GM12878 (cell line): ENCODE results near the gene HACD3. TPM values are rescaled to one million over a fixed set of nuclear protein-coding genes. Genes with fewer than 3 reads are reported as not detected.

Source experiments
- ASH2L ChIP-seq: fragments of 300-600, 200-600 bp; sonication (generic); IDR thresholded peaks from 2 replicates; pipeline ENCODE4 v1.6.1; 2017; ENCODE audit warnings: low read depth, mild to moderate bottlenecking, borderline replicate concordance
- CBFB ChIP-seq: IDR thresholded peaks from 2 replicates; pipeline ENCODE4 v1.6.1; 2016; ENCODE audit warnings: antibody characterized with exemption, low read depth
- ESRRA ChIP-seq: IDR thresholded peaks from 2 replicates; pipeline ENCODE4 v1.6.1; 2012; ENCODE audit warnings: mild to moderate bottlenecking, low read length, improper control_type of control experiment
- GABPA ChIP-seq: IDR thresholded peaks from 2 replicates; pipeline ENCODE4 v1.6.1; 2014; ENCODE audit warnings: antibody characterized with exemption, low read depth, mild to moderate bottlenecking, inconsistent platforms
- NFYB ChIP-seq: IDR thresholded peaks from 2 replicates; pipeline ENCODE4 v1.6.1; 2011; ENCODE audit warnings: low read depth, mild to moderate bottlenecking, low read length, improper control_type of control experiment, moderate library complexity; ENCODE audit not compliant: insufficient read depth
- NR2C2 ChIP-seq: IDR thresholded peaks from 2 replicates; pipeline ENCODE4 v1.6.1; 2011; ENCODE audit warnings: borderline replicate concordance, low read depth; ENCODE audit not compliant: control insufficient read depth, insufficient read length
- PAX8 ChIP-seq: fragments of 450-650 bp; IDR thresholded peaks from 2 replicates; pipeline ENCODE4 v1.6.1; 2017; ENCODE audit warnings: mild to moderate bottlenecking, moderate library complexity
- PML ChIP-seq: IDR thresholded peaks from 2 replicates; pipeline ENCODE4 v1.6.1; 2012; ENCODE audit warnings: low read length, inconsistent platforms
- POU2F2 ChIP-seq: IDR thresholded peaks from 3 replicates; pipeline ENCODE4 v1.6.1; 2011; ENCODE audit warnings: low read depth, mild to moderate bottlenecking, low read length, borderline replicate concordance
- SIX5 ChIP-seq: IDR thresholded peaks from 2 replicates; pipeline ENCODE4 v1.6.1; 2011; ENCODE audit warnings: mild to moderate bottlenecking, low read depth, low read length, moderate library complexity; ENCODE audit not compliant: severe bottlenecking
- SMAD5 ChIP-seq: IDR thresholded peaks from 2 replicates; pipeline ENCODE4 v1.6.1; 2016; ENCODE audit warnings: antibody characterized with exemption, low read depth
- SMC3 ChIP-seq: IDR thresholded peaks from 2 replicates; pipeline ENCODE4 v1.6.1; 2011; ENCODE audit warnings: low read length, improper control_type of control experiment, borderline replicate concordance
- YY1 ChIP-seq: IDR thresholded peaks from 2 replicates; pipeline ENCODE4 v1.6.1; 2011; ENCODE audit warnings: low read depth, mild to moderate bottlenecking, low read length
- polyA plus RNA-seq, 11 experiments: library from polyadenylated mRNA; depleted of rRNA in 4 of 11; unstranded in 6 of 11; stranded (reverse) in 5 of 11; fragments of >200 nt; fragmentation: Nextera tagmentation in 4 of 11; fragmentation: Illumina TruSeq in 1 of 11; extraction: Ambion mirVana in 4 of 11; extraction: Trizol in 1 of 11; gene quantifications; 1 replicate in 1 of 11; 2 replicates in 10 of 11; pipeline versions ENCODE4 v1.2.1 to v1.2.3, GENCODE V29; 2011 to 2016; ENCODE audit warnings: inconsistent platforms in 2 of 11, missing spikeins in 2 of 11, low read depth in 1 of 11
- total RNA-seq, 4 experiments: library from RNA; depleted of rRNA in 3 of 4; stranded (reverse); fragments of >200 nt in 3 of 4; fragmentation: Illumina TruSeq in 1 of 4; extraction: Trizol in 1 of 4; gene quantifications; 2 replicates each; pipeline versions ENCODE4 v1.2.1 to v1.2.3, GENCODE V29; 2013 to 2021
- TF ChIP-seq, protein P1 (sequence below): fragments of 450-650 bp; IDR thresholded peaks from 2 replicates; pipeline ENCODE4 v1.6.1; 2018; ENCODE audit warnings: mild to moderate bottlenecking, low read depth, moderate library complexity; ENCODE audit not compliant: partially characterized antibody
- TF ChIP-seq, protein P2 (sequence below): IDR thresholded peaks from 2 replicates; pipeline ENCODE4 v1.6.1; 2012; ENCODE audit warnings: low read length, inconsistent platforms
- TF ChIP-seq, protein P3 (sequence below): IDR thresholded peaks from 2 replicates; pipeline ENCODE4 v1.6.1; 2012; ENCODE audit warnings: improper control_type of control experiment, low read depth, low read length; ENCODE audit not compliant: insufficient replicate concordance
- TF ChIP-seq, protein P4 (sequence below): IDR thresholded peaks from 2 replicates; pipeline ENCODE4 v1.6.1; 2011; ENCODE audit warnings: low read depth, mild to moderate bottlenecking, low read length, moderate library complexity, borderline replicate concordance; ENCODE audit errors: extremely low read depth
- TF ChIP-seq, protein P5 (sequence below): IDR thresholded peaks from 2 replicates; pipeline ENCODE4 v1.6.1; 2012; ENCODE audit warnings: low read depth, low read length, improper control_type of control experiment

Gene HACD3
- total and polyA plus RNA-seq, 10 of the 15 experiments (the other 5 are each of a cell fraction or from before 2014, with no cell fraction given): 25.9 to 75.8 (median 48.3) TPM

DNA sequence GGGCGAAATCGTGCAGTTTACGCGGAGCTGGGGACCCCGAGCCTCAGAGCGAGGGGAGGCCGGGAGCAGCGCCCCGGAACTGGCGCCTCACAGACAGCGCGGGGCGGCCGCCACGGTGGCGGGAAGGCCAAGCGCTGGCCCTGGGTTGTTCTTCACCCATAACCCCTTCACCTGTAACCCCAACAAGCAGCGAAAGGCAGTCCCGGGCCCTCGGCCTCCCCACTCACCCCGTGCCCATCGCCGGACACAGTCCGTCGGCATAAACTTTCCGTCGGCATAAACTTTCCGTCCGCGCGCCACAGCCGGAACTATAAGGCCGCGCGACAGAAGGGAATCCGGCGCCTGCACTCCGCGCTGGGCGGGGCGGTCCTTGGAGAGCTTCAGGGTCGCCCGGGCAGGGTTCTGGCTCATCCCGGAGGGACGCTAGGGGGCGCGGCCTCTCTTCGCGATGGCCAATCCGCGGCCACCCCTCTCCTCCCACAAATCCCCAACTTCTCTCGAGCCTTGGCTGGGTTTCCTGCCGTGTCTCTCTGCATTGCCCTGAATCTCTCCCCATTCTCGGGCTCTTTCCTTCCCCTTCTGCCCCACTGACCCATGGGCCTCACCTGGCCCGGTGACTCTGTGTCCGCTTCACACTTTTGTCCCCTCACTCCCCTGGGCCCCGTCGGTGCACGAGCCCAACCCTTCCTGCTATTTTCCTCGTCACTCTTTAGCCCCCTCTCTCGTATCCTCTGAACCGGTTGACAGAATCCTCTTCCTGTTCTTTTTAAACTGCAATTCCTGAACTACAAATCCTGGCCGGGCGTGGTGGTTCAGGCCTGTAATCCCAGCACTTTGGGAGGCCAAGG is 80.8 kb downstream of the HACD3 start, which contains the start of gene INTS14 (continued):
- TF ChIP-seq, protein P1, sequence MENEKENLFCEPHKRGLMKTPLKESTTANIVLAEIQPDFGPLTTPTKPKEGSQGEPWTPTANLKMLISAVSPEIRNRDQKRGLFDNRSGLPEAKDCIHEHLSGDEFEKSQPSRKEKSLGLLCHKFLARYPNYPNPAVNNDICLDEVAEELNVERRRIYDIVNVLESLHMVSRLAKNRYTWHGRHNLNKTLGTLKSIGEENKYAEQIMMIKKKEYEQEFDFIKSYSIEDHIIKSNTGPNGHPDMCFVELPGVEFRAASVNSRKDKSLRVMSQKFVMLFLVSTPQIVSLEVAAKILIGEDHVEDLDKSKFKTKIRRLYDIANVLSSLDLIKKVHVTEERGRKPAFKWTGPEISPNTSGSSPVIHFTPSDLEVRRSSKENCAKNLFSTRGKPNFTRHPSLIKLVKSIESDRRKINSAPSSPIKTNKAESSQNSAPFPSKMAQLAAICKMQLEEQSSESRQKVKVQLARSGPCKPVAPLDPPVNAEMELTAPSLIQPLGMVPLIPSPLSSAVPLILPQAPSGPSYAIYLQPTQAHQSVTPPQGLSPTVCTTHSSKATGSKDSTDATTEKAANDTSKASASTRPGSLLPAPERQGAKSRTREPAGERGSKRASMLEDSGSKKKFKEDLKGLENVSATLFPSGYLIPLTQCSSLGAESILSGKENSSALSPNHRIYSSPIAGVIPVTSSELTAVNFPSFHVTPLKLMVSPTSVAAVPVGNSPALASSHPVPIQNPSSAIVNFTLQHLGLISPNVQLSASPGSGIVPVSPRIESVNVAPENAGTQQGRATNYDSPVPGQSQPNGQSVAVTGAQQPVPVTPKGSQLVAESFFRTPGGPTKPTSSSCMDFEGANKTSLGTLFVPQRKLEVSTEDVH: peak; percentile 76
- TF ChIP-seq, protein P2, sequence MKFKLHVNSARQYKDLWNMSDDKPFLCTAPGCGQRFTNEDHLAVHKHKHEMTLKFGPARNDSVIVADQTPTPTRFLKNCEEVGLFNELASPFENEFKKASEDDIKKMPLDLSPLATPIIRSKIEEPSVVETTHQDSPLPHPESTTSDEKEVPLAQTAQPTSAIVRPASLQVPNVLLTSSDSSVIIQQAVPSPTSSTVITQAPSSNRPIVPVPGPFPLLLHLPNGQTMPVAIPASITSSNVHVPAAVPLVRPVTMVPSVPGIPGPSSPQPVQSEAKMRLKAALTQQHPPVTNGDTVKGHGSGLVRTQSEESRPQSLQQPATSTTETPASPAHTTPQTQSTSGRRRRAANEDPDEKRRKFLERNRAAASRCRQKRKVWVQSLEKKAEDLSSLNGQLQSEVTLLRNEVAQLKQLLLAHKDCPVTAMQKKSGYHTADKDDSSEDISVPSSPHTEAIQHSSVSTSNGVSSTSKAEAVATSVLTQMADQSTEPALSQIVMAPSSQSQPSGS: no peak
- TF ChIP-seq, protein P3, sequence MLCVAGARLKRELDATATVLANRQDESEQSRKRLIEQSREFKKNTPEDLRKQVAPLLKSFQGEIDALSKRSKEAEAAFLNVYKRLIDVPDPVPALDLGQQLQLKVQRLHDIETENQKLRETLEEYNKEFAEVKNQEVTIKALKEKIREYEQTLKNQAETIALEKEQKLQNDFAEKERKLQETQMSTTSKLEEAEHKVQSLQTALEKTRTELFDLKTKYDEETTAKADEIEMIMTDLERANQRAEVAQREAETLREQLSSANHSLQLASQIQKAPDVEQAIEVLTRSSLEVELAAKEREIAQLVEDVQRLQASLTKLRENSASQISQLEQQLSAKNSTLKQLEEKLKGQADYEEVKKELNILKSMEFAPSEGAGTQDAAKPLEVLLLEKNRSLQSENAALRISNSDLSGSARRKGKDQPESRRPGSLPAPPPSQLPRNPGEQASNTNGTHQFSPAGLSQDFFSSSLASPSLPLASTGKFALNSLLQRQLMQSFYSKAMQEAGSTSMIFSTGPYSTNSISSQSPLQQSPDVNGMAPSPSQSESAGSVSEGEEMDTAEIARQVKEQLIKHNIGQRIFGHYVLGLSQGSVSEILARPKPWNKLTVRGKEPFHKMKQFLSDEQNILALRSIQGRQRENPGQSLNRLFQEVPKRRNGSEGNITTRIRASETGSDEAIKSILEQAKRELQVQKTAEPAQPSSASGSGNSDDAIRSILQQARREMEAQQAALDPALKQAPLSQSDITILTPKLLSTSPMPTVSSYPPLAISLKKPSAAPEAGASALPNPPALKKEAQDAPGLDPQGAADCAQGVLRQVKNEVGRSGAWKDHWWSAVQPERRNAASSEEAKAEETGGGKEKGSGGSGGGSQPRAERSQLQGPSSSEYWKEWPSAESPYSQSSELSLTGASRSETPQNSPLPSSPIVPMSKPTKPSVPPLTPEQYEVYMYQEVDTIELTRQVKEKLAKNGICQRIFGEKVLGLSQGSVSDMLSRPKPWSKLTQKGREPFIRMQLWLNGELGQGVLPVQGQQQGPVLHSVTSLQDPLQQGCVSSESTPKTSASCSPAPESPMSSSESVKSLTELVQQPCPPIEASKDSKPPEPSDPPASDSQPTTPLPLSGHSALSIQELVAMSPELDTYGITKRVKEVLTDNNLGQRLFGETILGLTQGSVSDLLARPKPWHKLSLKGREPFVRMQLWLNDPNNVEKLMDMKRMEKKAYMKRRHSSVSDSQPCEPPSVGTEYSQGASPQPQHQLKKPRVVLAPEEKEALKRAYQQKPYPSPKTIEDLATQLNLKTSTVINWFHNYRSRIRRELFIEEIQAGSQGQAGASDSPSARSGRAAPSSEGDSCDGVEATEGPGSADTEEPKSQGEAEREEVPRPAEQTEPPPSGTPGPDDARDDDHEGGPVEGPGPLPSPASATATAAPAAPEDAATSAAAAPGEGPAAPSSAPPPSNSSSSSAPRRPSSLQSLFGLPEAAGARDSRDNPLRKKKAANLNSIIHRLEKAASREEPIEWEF: no peak
- TF ChIP-seq, protein P4, sequence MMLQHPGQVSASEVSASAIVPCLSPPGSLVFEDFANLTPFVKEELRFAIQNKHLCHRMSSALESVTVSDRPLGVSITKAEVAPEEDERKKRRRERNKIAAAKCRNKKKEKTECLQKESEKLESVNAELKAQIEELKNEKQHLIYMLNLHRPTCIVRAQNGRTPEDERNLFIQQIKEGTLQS: no peak
- TF ChIP-seq GABPA (peak; percentile 97), YY1 (peak; percentile 91), SIX5 (peak; percentile 66), CBFB (peak; percentile 83), ESRRA (0 out of 2 replicates have a peak, but pooled peaks have one; percentile 41), ASH2L (0 out of 2 replicates have a peak, but pooled peaks have one; percentile 66), SMAD5 (peak; percentile 64), POU2F2 (peak; percentile 90; the same call in 2 of the 3 replicates), NR2C2 (no peak), SMC3 (peak; percentile 37; the same call in 1 of the 2 replicates), PAX8 (no peak), PML (peak; percentile 96), NFYB (peak; percentile 66; the same call in 1 of the 2 replicates)
- TF ChIP-seq, protein P5, sequence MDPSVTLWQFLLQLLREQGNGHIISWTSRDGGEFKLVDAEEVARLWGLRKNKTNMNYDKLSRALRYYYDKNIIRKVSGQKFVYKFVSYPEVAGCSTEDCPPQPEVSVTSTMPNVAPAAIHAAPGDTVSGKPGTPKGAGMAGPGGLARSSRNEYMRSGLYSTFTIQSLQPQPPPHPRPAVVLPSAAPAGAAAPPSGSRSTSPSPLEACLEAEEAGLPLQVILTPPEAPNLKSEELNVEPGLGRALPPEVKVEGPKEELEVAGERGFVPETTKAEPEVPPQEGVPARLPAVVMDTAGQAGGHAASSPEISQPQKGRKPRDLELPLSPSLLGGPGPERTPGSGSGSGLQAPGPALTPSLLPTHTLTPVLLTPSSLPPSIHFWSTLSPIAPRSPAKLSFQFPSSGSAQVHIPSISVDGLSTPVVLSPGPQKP: peak; percentile 81
